Measurements from ENCODE around the gene DUSP15.

The DUSP15 gene

DNA sequence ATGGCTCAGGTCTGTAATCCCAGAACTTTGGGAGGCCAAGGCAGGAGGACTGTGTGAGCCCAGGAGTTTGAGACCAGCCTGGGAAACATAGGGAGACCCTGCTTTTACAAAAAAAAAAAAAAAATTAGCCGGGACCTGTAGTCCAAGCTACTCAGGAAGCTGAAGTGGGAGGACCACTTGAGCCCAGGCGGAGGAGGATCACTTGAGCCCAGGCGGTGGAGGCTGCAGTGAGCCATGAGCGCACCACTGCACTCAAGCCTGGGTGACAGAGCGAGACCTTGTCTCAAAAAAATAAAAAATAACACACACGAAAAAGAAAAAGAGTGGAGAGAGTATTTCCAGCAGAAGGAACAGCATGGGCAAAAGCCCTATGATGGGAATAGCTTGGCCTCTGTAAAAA is 2.1 kb upstream of the DUSP15 start:
- DNase-seq (ENCODE audit: insufficient read length, low spot score) (no peak), FAIRE-seq (no peak)
- TF ChIP-seq POLR2A (IDR thresholded peaks at IDR 0.05; ENCODE audit: low read depth, low read length) = no peak

DNA sequence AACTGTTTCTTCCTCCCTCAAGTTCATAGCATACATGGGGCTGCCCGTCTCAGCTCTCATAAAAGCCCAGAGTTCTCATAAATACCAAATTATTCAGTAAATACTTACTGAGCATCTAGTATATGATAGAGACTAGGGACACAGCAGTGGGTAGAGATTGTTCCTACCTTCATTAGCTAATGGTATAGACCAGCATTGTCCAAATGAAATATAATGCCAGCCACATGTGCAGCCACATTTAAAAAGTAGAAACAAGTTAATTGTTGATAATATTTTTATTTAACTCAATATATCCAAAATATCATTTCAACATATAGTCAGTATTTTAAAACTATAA is 1.3 kb upstream of the DUSP15 start:
- DNase-seq (ENCODE audit: insufficient read length, low spot score) = no peak
- TF ChIP-seq POLR2A (IDR thresholded peaks at IDR 0.05; ENCODE audit: low read depth, low read length) = no peak
- no peak for FAIRE-seq

DNA sequence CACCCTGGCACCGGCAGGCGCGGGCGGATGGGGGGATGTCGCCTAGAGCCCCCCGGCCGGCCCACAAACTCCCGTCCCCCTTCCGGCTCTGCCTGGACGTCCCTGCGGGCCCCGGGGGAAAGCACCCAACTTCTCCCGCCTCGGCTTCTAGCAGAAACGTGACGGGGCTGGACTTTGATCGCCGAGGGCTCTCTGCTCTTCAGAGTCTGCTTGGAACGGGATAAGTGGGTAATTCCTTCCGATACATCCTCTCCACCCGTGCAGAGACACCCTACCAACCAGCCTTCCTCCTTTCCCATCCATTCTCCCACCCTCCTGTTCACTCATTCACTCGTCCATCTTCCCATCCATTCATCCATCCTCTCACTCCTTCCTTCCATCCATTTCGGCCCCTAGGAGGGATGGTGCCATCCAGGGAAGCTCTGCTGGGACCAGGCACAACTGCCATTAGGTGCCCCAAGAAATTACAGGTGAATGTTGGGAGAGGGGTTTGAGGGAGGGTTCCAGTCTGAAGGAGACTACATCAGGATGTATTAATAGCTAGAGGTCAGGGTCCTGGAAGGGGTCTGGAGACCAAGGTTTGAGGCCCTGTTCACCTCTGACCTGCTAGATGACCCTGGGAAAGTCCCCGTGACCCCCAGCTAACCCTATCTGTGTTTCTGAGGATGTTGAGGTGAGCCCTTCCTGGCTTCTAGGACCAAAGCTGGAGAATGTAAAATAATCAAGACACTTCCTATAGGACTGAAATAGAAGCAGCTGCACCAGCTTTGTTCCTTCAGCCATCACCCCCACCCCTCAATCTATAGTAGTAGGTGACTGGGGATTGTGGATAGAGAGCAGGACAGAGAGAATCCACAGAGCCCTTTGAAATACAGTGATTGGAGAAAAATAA is 645 bp upstream of the DUSP15 start:
- TF ChIP-seq POLR2A (IDR thresholded peaks at IDR 0.05; ENCODE audit: low read depth, low read length) = no peak
- DNase-seq (ENCODE audit: insufficient read length, low spot score) (no peak), FAIRE-seq (no peak)

DNA sequence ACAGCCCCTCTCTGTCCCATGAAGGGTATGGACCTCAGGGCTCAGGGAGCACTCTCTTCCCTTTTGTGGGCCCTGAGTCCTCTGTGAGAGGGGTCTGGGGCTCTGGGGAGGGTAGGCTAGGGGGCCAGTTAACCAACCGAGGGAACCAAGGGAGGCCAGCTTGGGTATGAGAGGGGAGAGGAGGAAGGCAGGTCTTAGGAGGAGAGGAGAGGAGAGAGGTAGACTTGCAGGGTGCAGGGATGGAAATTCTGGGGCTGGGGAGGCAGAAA is 720 bp downstream of the DUSP15 start:
- no peak for FAIRE-seq
- TF ChIP-seq POLR2A (IDR thresholded peaks at IDR 0.05; ENCODE audit: low read depth, low read length) = no peak
- no peak for DNase-seq (ENCODE audit: insufficient read length, low spot score)

DNA sequence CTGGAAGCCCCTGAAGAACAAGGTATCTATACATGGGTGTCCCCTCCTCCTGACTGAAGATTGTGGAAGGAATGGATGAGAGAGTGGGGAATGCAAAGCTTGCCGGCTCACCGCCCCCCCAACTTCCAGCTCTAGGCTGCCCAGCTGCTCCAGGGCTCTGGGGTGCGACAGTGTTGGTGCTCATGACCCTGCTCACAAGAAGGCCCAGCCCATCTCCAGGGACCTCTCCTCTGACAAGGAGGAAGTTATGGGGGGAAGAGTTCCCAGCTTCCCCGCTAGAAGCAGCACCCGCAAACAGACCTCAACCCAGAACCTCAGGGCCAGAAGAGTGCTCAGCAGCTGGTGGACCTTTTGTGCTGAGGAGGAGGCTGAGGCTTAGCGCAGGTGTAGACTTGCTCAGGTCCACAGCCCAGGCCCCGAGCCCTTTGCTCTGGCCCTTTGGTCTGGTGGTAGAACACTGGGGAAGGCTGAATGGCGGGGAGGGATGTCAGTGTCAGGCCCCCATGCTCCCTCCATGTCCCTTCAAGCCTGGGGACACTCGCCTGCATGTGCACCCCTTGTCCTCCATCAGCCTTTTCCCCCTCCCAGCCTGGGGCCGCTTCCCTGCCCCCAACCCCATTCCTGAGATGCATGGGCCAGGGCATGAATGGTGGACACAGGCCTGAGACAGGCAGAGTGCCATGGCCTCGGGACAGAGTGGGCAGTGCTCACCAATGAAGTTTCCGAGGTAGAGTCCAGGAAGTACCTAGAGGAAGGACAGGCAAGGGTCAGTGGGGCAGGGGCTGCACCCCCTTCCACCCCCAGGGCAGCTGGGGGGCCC is 1.3 kb downstream of the DUSP15 start:
- TF ChIP-seq POLR2A (IDR thresholded peaks at IDR 0.05; ENCODE audit: low read depth, low read length) = no peak
- DNase-seq (ENCODE audit: insufficient read length, low spot score) (no peak), FAIRE-seq (no peak)

DNA sequence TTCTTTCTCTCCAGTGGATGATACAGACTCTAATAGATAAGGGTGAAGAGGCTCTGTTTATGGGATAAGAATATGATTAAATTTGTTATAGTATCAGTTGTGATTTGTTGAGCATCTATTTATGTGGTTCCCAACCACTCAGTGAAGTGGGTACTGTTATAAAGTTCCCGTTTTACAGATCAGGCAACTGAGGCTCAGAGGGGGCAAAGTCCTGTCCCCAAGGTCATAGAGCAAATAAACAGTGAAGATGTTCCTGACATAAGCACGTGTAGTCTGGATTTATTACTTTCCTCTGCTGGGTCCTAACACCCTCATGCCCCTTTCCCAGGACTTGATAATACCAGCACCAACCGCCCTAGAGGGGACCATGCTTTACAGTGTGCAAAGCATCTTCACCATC is 4.1 kb downstream of the DUSP15 start:
- no peak for DNase-seq (ENCODE audit: insufficient read length, low spot score)
- no peak for FAIRE-seq
- no peak for TF ChIP-seq POLR2A (IDR thresholded peaks at IDR 0.05; ENCODE audit: low read depth, low read length)

DNA sequence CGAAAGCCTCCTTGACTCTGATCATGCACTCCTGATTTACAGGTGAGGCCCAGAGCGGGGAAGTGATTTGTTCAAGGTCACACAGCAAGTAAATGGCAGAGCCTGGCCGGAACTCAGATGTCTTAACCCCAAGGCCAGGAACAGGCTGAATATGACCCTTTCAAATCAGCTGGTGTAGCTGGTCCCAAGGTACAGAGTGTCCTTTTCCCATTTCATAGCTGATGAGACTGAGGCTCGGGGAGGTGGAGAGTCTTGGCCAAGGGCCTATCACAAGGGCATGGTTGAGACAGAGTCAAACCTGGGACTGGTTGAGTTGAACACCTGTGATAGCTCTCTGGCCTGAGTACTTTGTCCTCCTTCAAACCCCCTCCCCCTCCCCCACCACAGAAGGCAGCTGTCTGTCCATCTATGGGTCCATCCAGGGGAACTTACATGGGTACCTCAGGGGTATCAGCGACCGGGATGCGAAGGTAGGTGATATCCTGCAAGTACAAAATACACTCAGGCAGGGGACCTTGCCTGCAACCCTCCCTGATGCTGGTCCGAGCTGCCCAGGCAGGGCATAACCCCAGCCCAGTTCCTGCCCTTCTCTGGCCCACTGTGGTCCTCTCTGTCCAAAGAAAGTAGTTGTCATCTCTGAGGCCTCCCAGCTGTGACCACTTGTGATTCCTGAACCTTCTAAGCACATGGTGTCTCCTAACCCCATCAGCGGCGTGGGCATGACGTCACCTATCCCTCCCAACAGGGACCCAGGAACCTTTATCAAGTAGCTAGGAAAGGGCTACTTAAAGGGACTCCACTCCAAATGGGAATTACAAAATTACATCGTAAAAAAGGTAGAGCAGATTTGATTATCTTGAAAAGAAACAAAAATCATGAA is 5.6 kb downstream of the DUSP15 start:
- TF ChIP-seq POLR2A (IDR thresholded peaks at IDR 0.05; ENCODE audit: low read depth, low read length) = no peak

DNA sequence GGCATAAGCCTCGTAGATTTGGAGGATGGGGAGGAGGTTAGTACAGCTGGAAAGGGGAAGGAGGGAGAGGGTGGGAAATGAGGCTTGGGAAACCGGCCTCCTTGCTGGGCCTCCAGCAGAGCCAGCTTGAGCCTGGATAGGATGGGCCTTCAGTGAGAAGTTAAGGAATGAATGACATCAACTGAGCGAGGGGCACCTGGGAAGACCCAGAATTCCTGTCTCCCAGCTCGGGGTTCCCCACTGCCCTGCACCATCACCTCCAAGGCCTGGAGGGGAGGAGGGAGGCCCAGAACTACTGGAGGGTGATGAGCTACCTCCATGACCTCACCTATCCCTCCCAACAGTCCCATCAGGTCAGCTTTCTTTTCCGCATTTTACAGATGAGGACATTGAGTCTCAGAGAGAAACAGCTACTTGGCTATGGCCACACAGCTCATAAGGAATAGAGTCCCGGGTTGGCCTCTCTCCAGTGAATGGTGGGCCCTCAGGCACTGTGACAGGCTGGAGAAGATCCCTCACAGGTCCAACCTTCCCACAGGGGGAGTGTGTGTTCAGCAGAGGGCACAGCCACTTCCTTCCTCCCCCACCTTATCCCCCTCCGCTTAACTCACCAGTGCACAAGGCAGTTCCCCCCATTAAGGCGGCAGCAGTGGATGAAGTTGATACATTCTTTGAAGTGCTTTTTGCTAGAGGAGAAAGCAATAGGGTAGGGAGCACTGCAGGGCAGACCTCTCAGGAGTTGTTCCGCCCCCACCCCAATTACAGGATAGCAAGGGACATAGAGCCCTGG is 6.8 kb downstream of the DUSP15 start:
- TF ChIP-seq POLR2A (IDR thresholded peaks at IDR 0.05; ENCODE audit: low read depth, low read length) = no peak
- FAIRE-seq (no peak), DNase-seq (ENCODE audit: insufficient read length, low spot score) (no peak)

More for the DNA sequence above, 5.6 kb downstream of the DUSP15 start:
- DNase-seq (ENCODE audit: insufficient read length, low spot score) (no peak), FAIRE-seq (no peak)

DNA sequence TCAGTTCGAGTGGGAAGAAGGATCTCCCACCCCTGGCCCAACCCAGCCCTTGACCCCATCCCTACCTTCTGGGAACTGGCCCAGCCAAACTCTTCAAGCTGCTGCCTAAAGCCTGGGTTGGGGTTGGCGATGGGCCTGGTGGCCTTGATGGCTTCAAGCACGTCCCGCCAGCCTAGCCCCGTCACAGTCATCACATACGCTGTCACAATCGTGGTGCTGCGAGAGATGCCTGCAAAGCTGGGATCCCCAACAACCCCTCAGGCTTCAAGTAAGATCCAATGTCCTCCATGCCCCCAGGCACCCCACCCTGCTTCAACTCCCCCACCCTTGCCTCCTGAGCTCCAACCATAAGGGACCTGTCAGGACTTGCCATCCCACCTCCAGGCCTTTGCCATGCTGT is 7.8 kb downstream of the DUSP15 start:
- no peak for DNase-seq (ENCODE audit: insufficient read length, low spot score)
- FAIRE-seq = no peak
- TF ChIP-seq POLR2A (IDR thresholded peaks at IDR 0.05; ENCODE audit: low read depth, low read length) = no peak

DNA sequence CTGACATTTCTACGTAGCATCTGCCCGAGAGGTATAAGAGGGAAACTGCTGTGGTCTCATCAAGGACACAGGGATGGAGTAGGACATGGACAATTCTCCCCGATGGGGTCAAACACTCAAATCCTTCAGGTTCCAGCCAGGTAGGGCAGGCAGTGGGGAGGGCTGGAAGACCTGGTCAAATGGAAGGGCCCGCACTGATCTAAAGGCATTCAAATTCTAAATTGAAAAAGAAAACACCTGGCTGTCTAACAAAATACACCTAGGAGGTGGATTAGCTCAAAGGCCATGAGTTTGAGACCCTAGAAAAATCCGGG is 8.2 kb downstream of the DUSP15 start:
- FAIRE-seq (no peak), DNase-seq (ENCODE audit: insufficient read length, low spot score) (no peak)
- no peak for TF ChIP-seq POLR2A (IDR thresholded peaks at IDR 0.05; ENCODE audit: low read depth, low read length)

DNA sequence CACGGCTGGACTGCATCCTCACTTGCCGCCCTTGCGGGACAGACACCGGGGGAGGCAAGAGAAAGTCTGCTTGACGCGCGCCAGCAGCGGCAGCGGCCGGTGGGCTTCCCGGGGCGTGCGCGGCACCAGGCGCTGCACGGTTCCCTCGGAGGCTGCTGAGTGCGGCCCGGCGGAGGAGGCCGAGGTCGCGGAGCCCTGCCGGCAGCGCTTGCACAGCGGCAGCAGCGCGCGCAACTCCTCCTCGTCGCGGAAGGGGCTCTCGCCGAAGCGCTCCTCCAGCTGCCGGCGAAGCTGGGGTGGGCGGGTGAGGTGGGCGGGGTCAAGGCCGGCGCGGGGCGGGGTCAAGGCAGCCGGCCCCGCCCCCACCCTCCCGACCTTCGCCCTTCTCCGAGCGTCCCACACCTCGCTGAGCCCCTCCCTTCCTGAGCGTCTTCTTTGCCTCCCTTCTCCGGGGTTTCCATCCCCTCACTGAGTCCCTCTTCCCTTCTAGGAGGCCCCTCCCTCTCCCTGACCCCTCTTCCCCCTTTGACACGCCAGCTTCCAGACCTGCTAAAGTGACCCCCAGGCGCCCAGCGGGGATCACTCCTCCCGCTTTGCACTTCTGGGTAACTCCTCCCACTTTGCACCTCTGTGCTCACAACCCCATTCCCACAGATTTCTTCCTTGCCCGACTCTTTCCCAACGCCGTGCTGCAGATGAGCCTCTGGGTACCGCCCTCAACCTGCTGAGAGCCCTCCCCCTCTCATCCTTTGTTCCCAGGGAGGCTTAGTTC is 8.8 kb downstream of the DUSP15 start:
- TF ChIP-seq POLR2A (IDR thresholded peaks at IDR 0.05; ENCODE audit: low read depth, low read length) = no peak
- FAIRE-seq = no peak
- no peak for DNase-seq (ENCODE audit: insufficient read length, low spot score)

DNA sequence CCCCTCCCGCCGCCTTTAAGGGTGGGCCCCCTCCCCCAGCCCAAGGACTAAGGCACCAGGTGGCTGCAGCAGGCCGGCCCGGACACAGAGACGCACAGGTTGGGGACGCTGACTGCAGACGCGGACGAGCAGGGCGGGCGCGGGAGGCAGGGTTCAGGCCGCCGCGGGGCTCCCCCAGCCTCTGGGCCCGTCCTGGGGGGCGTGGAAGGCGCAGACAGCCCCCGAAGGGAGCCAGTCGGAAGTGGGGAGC is 9.3 kb downstream of the DUSP15 start:
- DNase-seq (ENCODE audit: insufficient read length, low spot score) (no peak), FAIRE-seq (no peak)
- no peak for TF ChIP-seq POLR2A (IDR thresholded peaks at IDR 0.05; ENCODE audit: low read depth, low read length)

Measured in H54 (cell line).